Lung (tissue), 12 donors: ENCODE results near the gene CALHM4. TPM values are rescaled to one million over a fixed set of nuclear protein-coding genes. Genes with fewer than 3 reads are reported as not detected.
A peak's percentile ranks its signal among the peaks of the same experiment; 100 is the strongest.

Experiments used
- ATAC-seq: fragments of 200-7000 bp; cut with Tn5 transposase; one replicate; pipeline ENCODE4 v1.9.1; 2020; ENCODE audit warnings: moderate number of reproducible peaks; ENCODE audit not compliant: insufficient read depth, low FRiP score
- DNase-seq, 3 donors: peaks; one replicate each; pipeline ENCODE4 v3.0.0-alpha.2; 2013 to 2017
- H3K27ac ChIP-seq, 2 donors: one replicate each; pipeline ENCODE4 v1.5.1; 2013; ENCODE audit warnings: mild to moderate bottlenecking in 2 of 2, moderate library complexity in 2 of 2, control low read depth in 1 of 2, inconsistent platforms in 1 of 2, low read depth in 1 of 2, low read length in 1 of 2
- H3K27me3 ChIP-seq, 3 donors: one replicate each; pipeline ENCODE4 v1.5.1; 2013; ENCODE audit warnings: low read length in 2 of 3; ENCODE audit not compliant: control insufficient read depth in 3 of 3, insufficient read depth in 3 of 3
- H3K36me3 ChIP-seq, 4 donors: one replicate each; pipeline ENCODE4 v1.5.1; 2013; ENCODE audit warnings: low read length in 4 of 4, mild to moderate bottlenecking in 1 of 4, moderate library complexity in 1 of 4; ENCODE audit not compliant: control insufficient read depth in 4 of 4, insufficient read depth in 4 of 4
- H3K4me1 ChIP-seq, 5 donors: one replicate each; pipeline ENCODE4 v1.5.1; 2013; ENCODE audit warnings: low read length in 5 of 5, mild to moderate bottlenecking in 2 of 5, moderate library complexity in 1 of 5; ENCODE audit not compliant: control insufficient read depth in 5 of 5, insufficient read depth in 5 of 5
- H3K4me3 ChIP-seq: one replicate; pipeline ENCODE4 v1.5.1; 2013; ENCODE audit warnings: mild to moderate bottlenecking, control low read depth, moderate library complexity
- H3K9ac ChIP-seq, 2 donors: one replicate each; pipeline ENCODE4 v1.5.1; 2013; ENCODE audit warnings: low read length in 2 of 2, control low read depth in 1 of 2; ENCODE audit not compliant: insufficient read depth in 1 of 2
- H3K9me3 ChIP-seq, 4 donors: one replicate each; pipeline ENCODE4 v1.5.1; 2013; ENCODE audit warnings: low read length in 3 of 4, mild to moderate bottlenecking in 1 of 4, moderate library complexity in 1 of 4; ENCODE audit not compliant: control insufficient read depth in 4 of 4, insufficient read depth in 3 of 4
- CTCF ChIP-seq: IDR thresholded peaks from 2 replicates; pipeline ENCODE4 v1.5.1; 2012; ENCODE audit warnings: mild to moderate bottlenecking; ENCODE audit errors: control extremely low read depth, extremely low read depth
- WGBS, 2 donors: extraction: QIAGEN DNeasy Blood & Tissue Kit; methylation state at CpG; one replicate each; pipeline ENCODE4 v1.1.7; 2013; 5-methylcytosine and 5-hydroxymethylcytosine counted together
- polyA plus RNA-seq, 2 donors: library from polyadenylated mRNA; stranded (reverse); fragments of 200-250 nt; gene quantifications; one replicate each; pipeline ENCODE4 v1.2.1, GENCODE V29; 2013
- total RNA-seq, 2 donors: library from RNA; depleted of rRNA in 1 of 2; stranded (reverse); fragments of >200 nt in 1 of 2; gene quantifications; one replicate each; pipeline ENCODE4 v1.2.1, GENCODE V29; 2014 to 2021
- donor health status: control.
- donor health status: control.
- donor health status: Bipolar disorder and iron deficiency.
- donor health status: healthy.
- donor health status: DM: yes; HTN: yes; CAD: no.

CALHM4 gene
- total and polyA plus RNA-seq, 4 donors: not detected

- peaks cover 0 to 16% (median 3%) of the 10 kb centered on the region in 5 donors for H3K4me1 ChIP-seq
- DNase-seq: no peak
- no peaks in the 10 kb centered on the region for H3K27me3 ChIP-seq
- 89 to 98% methylated on average over 5 of the region's 5 CpGs for WGBS, 2 donors
- H3K9ac ChIP-seq: no peak overlapping the region
- no peak overlapping the region for H3K4me3 ChIP-seq
- no peak for ATAC-seq
- no peaks in the 10 kb centered on the region for H3K36me3 ChIP-seq
- TF ChIP-seq CTCF: no peak
- H3K27ac ChIP-seq: no peak overlapping the region
- no peaks in the 10 kb centered on the region for H3K9me3 ChIP-seq
Measured at GRCh38 chr6:116556814-116557415, 3.4 kb downstream of the CALHM4 start.

GRCh38 chr6:116557893-116558292 lies 4.3 kb downstream of the CALHM4 start:
- ATAC-seq (peak; percentile 64), DNase-seq (peak; percentile 77 to 88 (median 88))
- no peaks in the 10 kb centered on the region for H3K9me3 ChIP-seq

GRCh38 chr6:116560130-116560529 lies 6.6 kb downstream of the CALHM4 start:
- Histone ChIP-seq H3K27ac (no peak overlapping the region), H3K9ac (no peak overlapping the region), H3K4me3 (no peak overlapping the region), H3K9me3 (no peaks in the 10 kb centered on the region), H3K27me3 (no peaks in the 10 kb centered on the region), H3K36me3 (no peaks in the 10 kb centered on the region), H3K4me1 (peaks cover 0 to 42% (median 3%) of the 10 kb centered on the region in 5 donors)
- TF ChIP-seq CTCF: no peak
- ATAC-seq (no peak), DNase-seq (no peak)
- 89 to 95% methylated on average over 2 of the region's 2 CpGs for WGBS, 2 donors

More at GRCh38 chr6:116557893-116558292, 4.3 kb downstream of the CALHM4 start:
- no peak for TF ChIP-seq CTCF
- H3K27ac ChIP-seq: peak overlapping the region in 1 of 2 donors; percentile 24
- H3K4me3 ChIP-seq: no peak overlapping the region
- H3K36me3 ChIP-seq: no peaks in the 10 kb centered on the region
- H3K9ac ChIP-seq: no peak overlapping the region
- WGBS, 2 donors: 39 to 62% methylated on average over 5 of the region's 5 CpGs
- H3K27me3 ChIP-seq: no peaks in the 10 kb centered on the region
- peaks cover 0 to 25% (median 3%) of the 10 kb centered on the region in 5 donors for H3K4me1 ChIP-seq
